NT2/D1 (cell line): ENCODE results near the gene MCF2L.

ENCODE experiments used
- DNase-seq: peaks from one replicate; pipeline ENCODE4 v3.0.0-alpha.2; 2011; ENCODE audit warnings: low read depth, low spot score
- H3K27me3 ChIP-seq: 2 replicates; pipeline ENCODE4 v1.6.0; 2011; ENCODE audit warnings: mild to moderate bottlenecking; ENCODE audit not compliant: insufficient read length, insufficient read depth
- H3K36me3 ChIP-seq: 2 replicates; pipeline ENCODE4 v1.6.1; 2011; ENCODE audit warnings: mild to moderate bottlenecking, low read length, mixed read lengths; ENCODE audit not compliant: insufficient read depth, insufficient read length
- H3K4me1 ChIP-seq: 2 replicates; pipeline ENCODE4 v1.5.1; 2011; ENCODE audit not compliant: insufficient read depth, insufficient read length
- H3K4me3 ChIP-seq: 2 replicates; pipeline ENCODE4 v1.5.1; 2011; ENCODE audit warnings: low read depth; ENCODE audit not compliant: insufficient read length
- H3K9ac ChIP-seq: 2 replicates; pipeline ENCODE4 v1.6.0; 2011; ENCODE audit warnings: low read depth; ENCODE audit not compliant: insufficient read length
- H3K9me3 ChIP-seq: 2 replicates; pipeline ENCODE4 v1.5.1; 2011; ENCODE audit warnings: mild to moderate bottlenecking, low read length; ENCODE audit not compliant: insufficient read depth
- SUZ12 ChIP-seq: IDR thresholded peaks from 2 replicates; pipeline ENCODE4 v1.6.1; 2011; ENCODE audit not compliant: insufficient read length, insufficient read depth; ENCODE audit errors: extremely low read depth
- YY1 ChIP-seq: IDR thresholded peaks from 2 replicates; pipeline ENCODE4 v1.6.1; 2011; ENCODE audit not compliant: insufficient read length, insufficient read depth
- ZNF274 ChIP-seq: IDR thresholded peaks from 2 replicates; pipeline ENCODE4 v1.6.1; 2011; ENCODE audit warnings: mild to moderate bottlenecking, low read depth, low read length

MCF2L gene

GRCh38 chr13:112967686-112968379, 1.2 kb upstream of the MCF2L start:
- TF ChIP-seq YY1, result no peak
- no peak for TF ChIP-seq ZNF274
- no peak for TF ChIP-seq SUZ12
- peak overlapping the region; percentile 51 for H3K4me3 ChIP-seq
- H3K9ac ChIP-seq, result peak overlapping the region; percentile 50
- peaks cover 41% of the 10 kb centered on the region for H3K27me3 ChIP-seq
- DNase-seq, result no peak
- H3K9me3 ChIP-seq, result peaks cover 9% of the 10 kb centered on the region; the same call in 1 of the 2 replicates
- H3K36me3 ChIP-seq, result no peaks in the 10 kb centered on the region
- H3K4me1 ChIP-seq, result peaks cover 5% of the 10 kb centered on the region

- peaks cover 9% of the 10 kb centered on the region; the same call in 1 of the 2 replicates for H3K9me3 ChIP-seq
- peak overlapping the region; percentile 51 for H3K4me3 ChIP-seq
- no peak for DNase-seq
- H3K9ac ChIP-seq, result peak overlapping the region; percentile 50
- H3K27me3 ChIP-seq, result peaks cover 41% of the 10 kb centered on the region
- H3K36me3 ChIP-seq, result no peaks in the 10 kb centered on the region
- TF ChIP-seq ZNF274 (no peak), SUZ12 (no peak), YY1 (no peak)
- H3K4me1 ChIP-seq, result peaks cover 5% of the 10 kb centered on the region
Measured at GRCh38 chr13:112968380-112968909, 569 bp upstream of the MCF2L start.

GRCh38 chr13:112969692-112970338, 801 bp downstream of the MCF2L start:
- Histone ChIP-seq H3K9ac (peak overlapping the region; percentile 67), H3K27me3 (peaks cover 41% of the 10 kb centered on the region), H3K4me1 (peaks cover 5% of the 10 kb centered on the region), H3K4me3 (peak overlapping the region; percentile 55), H3K9me3 (peaks cover 9% of the 10 kb centered on the region; the same call in 1 of the 2 replicates), H3K36me3 (no peaks in the 10 kb centered on the region)
- TF ChIP-seq ZNF274, result no peak
- TF ChIP-seq SUZ12, result no peak
- no peak for TF ChIP-seq YY1
- no peak for DNase-seq

- Histone ChIP-seq H3K27me3 (peaks cover 41% of the 10 kb centered on the region), H3K36me3 (no peaks in the 10 kb centered on the region), H3K9me3 (peaks cover 9% of the 10 kb centered on the region; the same call in 1 of the 2 replicates), H3K4me1 (peaks cover 5% of the 10 kb centered on the region), H3K9ac (no peak overlapping the region), H3K4me3 (no peak overlapping the region)
- TF ChIP-seq YY1 (no peak), SUZ12 (no peak), ZNF274 (no peak)
- no peak for DNase-seq
Measured at GRCh38 chr13:112970552-112971287, 1.7 kb downstream of the MCF2L start.

GRCh38 chr13:112971288-112971643, 2.3 kb downstream of the MCF2L start:
- DNase-seq, result no peak
- no peak overlapping the region for H3K4me3 ChIP-seq
- H3K36me3 ChIP-seq, result no peaks in the 10 kb centered on the region
- H3K4me1 ChIP-seq, result peaks cover 5% of the 10 kb centered on the region
- H3K9me3 ChIP-seq, result peaks cover 9% of the 10 kb centered on the region; the same call in 1 of the 2 replicates
- peaks cover 41% of the 10 kb centered on the region for H3K27me3 ChIP-seq
- no peak overlapping the region for H3K9ac ChIP-seq
- TF ChIP-seq ZNF274 (no peak), YY1 (no peak), SUZ12 (no peak)

- TF ChIP-seq YY1 (no peak), ZNF274 (no peak), SUZ12 (no peak)
- Histone ChIP-seq H3K36me3 (no peaks in the 10 kb centered on the region), H3K4me1 (peaks cover 5% of the 10 kb centered on the region), H3K4me3 (no peak overlapping the region), H3K9me3 (peaks cover 9% of the 10 kb centered on the region; the same call in 1 of the 2 replicates), H3K27me3 (peaks cover 41% of the 10 kb centered on the region), H3K9ac (no peak overlapping the region)
- DNase-seq, result no peak
Measured at GRCh38 chr13:112972258-112972657, 3.2 kb downstream of the MCF2L start.
